Ascending aorta (tissue), 2 donors: Measurements from ENCODE around the gene RABGAP1L. TPM values are rescaled to one million over a fixed set of nuclear protein-coding genes. Genes with fewer than 3 reads are reported as not detected.

ENCODE experiments used
- DNase-seq, 2 donors: peaks; one replicate each; pipeline ENCODE4 v3.0.0-alpha.2; 2019; ENCODE audit warnings: low spot score in 2 of 2
- H3K27ac ChIP-seq, 2 donors: fragments of 200-600 bp; sonication (generic); one replicate each; pipeline ENCODE4 v1.5.1; 2016 to 2017; ENCODE audit warnings: mild to moderate bottlenecking in 1 of 2
- H3K27me3 ChIP-seq: fragments of 200-600 bp; sonication (generic); one replicate; pipeline ENCODE4 v1.5.1; 2017
- H3K36me3 ChIP-seq, 2 donors: fragments of 200-600 bp; sonication (generic); one replicate each; pipeline ENCODE4 v1.5.1; 2016
- H3K4me1 ChIP-seq, 2 donors: fragments of 200-600 bp; sonication (generic); one replicate each; pipeline ENCODE4 v1.5.1; 2016 to 2017; ENCODE audit warnings: mild to moderate bottlenecking in 1 of 2
- H3K4me3 ChIP-seq, 2 donors: fragments of 200-600 bp; sonication (generic); one replicate each; pipeline ENCODE4 v1.5.1; 2016 to 2017; ENCODE audit warnings: mild to moderate bottlenecking in 1 of 2
- H3K9me3 ChIP-seq, 2 donors: fragments of 200-600 bp; sonication (generic); one replicate each; pipeline ENCODE4 v1.5.1; 2016
- intact Hi-C: fragments of 100-400 bp; cut with DNase I; formaldehyde crosslinking; loops from one replicate; pipeline ENCODE4 v1.15.1; 2023
- total RNA-seq: library from RNA; depleted of rRNA; stranded (reverse); fragments of >200 nt; gene quantifications from one replicate; pipeline ENCODE4 v1.1.0, GENCODE V29; 2016
- TF ChIP-seq, protein P1 (sequence below), 3 experiments: fragments of 200-600 bp in 2 of 3; fragments of 450-650 bp in 1 of 3; sonication (generic) in 2 of 3; IDR thresholded peaks; one replicate each; pipeline ENCODE4 v1.5.1; 2016 to 2019; ENCODE audit warnings: antibody characterized with exemption in 3 of 3, mild to moderate bottlenecking in 1 of 3, moderate library complexity in 1 of 3

RABGAP1L gene
- total RNA-seq, 1 donor from 2014 or later, result 48.4 TPM

DNA sequence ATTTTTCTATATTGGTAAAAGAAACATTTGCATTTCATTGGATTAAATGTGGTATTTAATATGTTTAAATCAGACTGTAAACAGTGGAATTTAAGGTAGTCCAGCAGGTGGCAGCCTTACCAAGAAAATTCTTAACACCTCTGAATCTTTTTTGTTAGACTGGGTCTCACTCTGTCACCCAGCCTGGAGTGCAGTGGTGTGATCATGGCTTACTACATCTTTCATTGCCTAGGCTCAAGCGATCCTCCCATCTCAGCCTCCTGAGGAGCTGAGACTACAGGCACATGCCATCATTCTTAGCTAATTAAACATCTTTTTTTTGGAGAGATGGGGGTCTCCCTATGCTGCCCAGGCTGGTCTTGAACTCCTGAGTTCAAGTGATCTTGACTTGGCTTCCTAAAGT lies 98.8 kb downstream of the RABGAP1L start:
- H3K27ac ChIP-seq, result no peak overlapping the region
- intact Hi-C loops, result loop anchor here (2.0 kb wide), 1 partner anchor 487 kb away; no protein-coding TSS in a partner anchor
- H3K9me3 ChIP-seq, result no peaks in the 10 kb centered on the region
- TF ChIP-seq, protein P1, sequence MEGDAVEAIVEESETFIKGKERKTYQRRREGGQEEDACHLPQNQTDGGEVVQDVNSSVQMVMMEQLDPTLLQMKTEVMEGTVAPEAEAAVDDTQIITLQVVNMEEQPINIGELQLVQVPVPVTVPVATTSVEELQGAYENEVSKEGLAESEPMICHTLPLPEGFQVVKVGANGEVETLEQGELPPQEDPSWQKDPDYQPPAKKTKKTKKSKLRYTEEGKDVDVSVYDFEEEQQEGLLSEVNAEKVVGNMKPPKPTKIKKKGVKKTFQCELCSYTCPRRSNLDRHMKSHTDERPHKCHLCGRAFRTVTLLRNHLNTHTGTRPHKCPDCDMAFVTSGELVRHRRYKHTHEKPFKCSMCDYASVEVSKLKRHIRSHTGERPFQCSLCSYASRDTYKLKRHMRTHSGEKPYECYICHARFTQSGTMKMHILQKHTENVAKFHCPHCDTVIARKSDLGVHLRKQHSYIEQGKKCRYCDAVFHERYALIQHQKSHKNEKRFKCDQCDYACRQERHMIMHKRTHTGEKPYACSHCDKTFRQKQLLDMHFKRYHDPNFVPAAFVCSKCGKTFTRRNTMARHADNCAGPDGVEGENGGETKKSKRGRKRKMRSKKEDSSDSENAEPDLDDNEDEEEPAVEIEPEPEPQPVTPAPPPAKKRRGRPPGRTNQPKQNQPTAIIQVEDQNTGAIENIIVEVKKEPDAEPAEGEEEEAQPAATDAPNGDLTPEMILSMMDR (IDR thresholded peaks at IDR 0.05), result peak; percentile 15 to 43 (median 19)
- H3K36me3 ChIP-seq, result no peaks in the 10 kb centered on the region
- H3K4me1 ChIP-seq, result no peaks in the 10 kb centered on the region
- no peaks in the 10 kb centered on the region for H3K27me3 ChIP-seq
- no peak for DNase-seq
- H3K4me3 ChIP-seq, result no peak overlapping the region

DNA sequence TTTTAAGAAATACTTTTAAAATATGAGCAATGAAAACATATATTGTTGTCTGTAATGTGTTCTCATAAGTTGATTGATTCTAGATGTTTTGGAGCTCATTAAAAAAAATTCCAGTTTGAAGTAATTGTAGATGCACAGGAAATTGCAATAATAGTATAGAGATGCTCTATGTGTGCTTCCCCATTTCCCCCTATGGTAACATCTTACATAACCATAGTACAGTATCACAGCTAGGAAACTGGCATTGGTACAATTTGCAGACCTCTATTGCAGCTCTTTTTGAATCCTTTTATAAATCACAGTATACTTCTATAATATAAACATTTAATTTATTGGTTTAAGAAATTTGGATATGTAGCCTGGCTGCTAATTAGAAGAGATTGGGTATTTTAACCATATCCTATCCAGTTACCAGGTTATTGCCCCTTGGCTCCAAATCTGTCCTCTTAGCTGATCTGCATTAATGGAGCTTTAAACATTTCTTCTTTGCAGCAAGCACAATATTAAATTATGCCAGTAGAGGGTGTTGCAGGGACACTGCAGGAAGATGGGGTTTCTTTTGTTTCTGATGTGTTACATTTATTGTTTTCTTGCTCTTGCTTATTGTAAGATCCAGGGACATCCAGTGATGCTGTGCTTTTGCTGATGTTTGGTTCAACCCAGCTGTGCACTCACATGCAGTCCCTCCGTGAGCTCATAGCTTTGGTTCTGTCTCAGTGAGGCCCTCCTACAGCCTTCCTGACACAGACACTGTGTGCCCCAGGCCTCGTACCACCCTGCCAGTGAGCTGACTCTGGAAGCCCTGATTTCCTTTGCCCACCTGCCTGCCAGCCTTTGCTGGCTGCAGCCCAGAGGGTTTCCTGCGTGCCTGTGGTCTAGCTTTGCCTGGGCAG lies 103.3 kb downstream of the RABGAP1L start:
- Histone ChIP-seq H3K4me3 (no peak overlapping the region), H3K4me1 (no peaks in the 10 kb centered on the region), H3K9me3 (no peaks in the 10 kb centered on the region), H3K36me3 (no peaks in the 10 kb centered on the region), H3K27ac (no peak overlapping the region), H3K27me3 (no peaks in the 10 kb centered on the region)
- TF ChIP-seq, protein P1 (IDR thresholded peaks at IDR 0.05), result peak in 2 of 3 experiments; percentile 43 to 65
- DNase-seq, result no peak
- intact Hi-C loops, result no loop called here

DNA sequence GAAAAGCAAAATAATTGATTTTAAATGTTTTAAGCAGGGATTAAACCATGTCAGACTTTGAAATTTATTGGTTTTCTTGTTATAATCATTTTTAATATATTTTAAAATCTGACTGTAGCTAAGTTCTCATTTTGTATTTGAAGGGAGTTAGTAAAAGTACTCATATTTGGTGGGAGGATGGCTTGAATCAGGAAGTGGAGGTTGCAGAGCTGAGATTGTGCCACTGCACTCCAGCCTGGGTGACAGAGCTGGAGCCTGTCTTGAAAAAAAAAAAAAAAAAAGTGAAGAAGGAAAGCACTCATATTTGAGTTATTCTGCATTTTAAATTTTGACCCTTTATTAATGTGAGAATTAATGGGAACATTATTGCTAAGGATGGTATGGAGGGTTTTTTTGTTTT lies 106.0 kb downstream of the RABGAP1L start:
- H3K4me1 ChIP-seq, result no peaks in the 10 kb centered on the region
- H3K9me3 ChIP-seq, result no peaks in the 10 kb centered on the region
- no peaks in the 10 kb centered on the region for H3K36me3 ChIP-seq
- H3K4me3 ChIP-seq, result no peak overlapping the region
- DNase-seq, result no peak
- H3K27ac ChIP-seq, result no peak overlapping the region
- H3K27me3 ChIP-seq, result no peaks in the 10 kb centered on the region
- TF ChIP-seq, protein P1 (IDR thresholded peaks at IDR 0.05), result no peak
- intact Hi-C loops, result no loop called here

DNA sequence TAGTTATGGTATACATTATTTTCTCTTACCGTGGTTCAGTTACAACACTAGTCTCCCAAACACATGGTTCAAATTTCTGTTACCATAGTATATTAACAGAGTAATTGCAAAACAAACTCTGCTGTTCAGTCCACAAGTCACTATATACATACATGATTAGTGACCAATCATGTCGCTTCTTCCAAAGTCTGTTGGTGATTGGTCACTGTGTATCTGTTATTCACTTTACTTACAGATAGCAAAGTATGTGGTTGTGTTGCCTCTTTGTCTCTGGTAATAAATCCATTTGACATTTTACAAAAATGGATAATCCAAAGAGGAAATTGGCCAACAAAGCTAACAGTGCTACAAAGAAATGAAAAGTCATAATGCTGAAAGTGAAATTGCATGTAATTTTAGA lies 107.2 kb downstream of the RABGAP1L start:
- H3K4me3 ChIP-seq, result no peak overlapping the region
- DNase-seq, result no peak
- intact Hi-C loops, result no loop called here
- no peaks in the 10 kb centered on the region for H3K9me3 ChIP-seq
- no peaks in the 10 kb centered on the region for H3K27me3 ChIP-seq
- H3K36me3 ChIP-seq, result no peaks in the 10 kb centered on the region
- no peaks in the 10 kb centered on the region for H3K4me1 ChIP-seq
- TF ChIP-seq, protein P1 (IDR thresholded peaks at IDR 0.05), result no peak
- no peak overlapping the region for H3K27ac ChIP-seq

DNA sequence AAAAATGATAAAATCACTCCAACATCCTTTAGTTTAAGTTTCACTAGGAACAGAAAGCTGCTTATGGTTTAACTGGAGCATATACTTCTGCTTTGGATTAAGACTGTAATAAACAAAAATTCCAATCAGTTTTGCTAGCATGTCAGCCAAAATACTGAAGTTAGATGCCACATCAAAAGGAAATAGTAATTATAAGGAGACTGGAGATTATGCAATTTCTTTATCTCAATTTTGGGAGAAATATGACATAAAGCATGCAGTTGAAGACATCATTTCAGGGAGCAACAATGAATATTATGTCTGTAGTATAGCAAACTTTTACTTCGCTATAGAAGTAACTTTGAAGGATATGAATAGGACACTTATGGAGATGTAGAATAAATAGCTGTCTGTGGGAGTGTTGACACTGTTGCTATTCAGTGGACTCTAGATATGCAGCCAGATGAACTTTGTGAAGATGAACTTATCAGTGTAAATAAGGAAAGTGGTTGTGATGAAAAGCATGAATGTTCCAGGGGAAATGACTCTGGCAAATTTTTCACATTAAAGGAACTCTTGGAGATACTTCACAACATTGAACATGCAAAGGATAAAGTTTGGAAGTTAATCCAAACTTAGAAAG lies 107.8 kb downstream of the RABGAP1L start:
- intact Hi-C loops, result no loop called here
- H3K4me3 ChIP-seq, result no peak overlapping the region
- TF ChIP-seq, protein P1 (IDR thresholded peaks at IDR 0.05), result no peak

More for the DNA sequence above, 107.8 kb downstream of the RABGAP1L start:
- Histone ChIP-seq H3K36me3 (no peaks in the 10 kb centered on the region), H3K4me1 (no peaks in the 10 kb centered on the region), H3K27me3 (no peaks in the 10 kb centered on the region), H3K9me3 (no peaks in the 10 kb centered on the region), H3K27ac (no peak overlapping the region)
- DNase-seq, result no peak
